ENCODE measurements around the gene TTC24.

DNA sequence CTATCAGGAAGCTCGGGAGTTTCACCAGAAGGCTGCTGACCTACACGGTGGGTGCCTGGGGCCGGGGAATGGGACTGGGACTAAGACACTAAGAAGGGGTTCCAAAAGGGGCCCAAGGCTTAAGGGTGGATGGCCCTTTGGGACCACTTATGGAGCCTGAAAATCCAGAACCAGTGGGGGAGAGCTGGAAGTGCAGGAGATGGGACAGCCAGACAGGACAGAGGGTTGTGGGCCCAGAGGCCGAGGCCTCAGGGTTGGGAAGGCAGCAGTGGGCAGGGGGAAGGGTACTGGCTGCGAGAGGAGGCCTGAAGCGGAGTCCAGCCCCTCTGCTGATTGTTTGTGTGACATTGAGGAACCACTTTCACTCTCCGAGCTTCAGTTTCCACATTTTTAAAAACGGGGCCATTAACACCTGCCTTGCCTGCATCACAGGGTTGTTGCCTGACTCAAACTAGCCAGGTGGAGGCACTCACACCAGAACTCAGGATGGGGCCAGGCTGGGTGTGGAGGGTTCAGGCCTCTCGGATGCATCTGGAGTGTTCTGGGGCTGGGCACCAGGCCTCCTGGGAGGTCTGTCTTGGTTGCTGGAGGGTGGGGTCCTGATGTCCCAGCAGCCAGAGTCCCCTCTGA, 3.0 kb downstream of the TTC24 start:
- TF ChIP-seq, protein P1, sequence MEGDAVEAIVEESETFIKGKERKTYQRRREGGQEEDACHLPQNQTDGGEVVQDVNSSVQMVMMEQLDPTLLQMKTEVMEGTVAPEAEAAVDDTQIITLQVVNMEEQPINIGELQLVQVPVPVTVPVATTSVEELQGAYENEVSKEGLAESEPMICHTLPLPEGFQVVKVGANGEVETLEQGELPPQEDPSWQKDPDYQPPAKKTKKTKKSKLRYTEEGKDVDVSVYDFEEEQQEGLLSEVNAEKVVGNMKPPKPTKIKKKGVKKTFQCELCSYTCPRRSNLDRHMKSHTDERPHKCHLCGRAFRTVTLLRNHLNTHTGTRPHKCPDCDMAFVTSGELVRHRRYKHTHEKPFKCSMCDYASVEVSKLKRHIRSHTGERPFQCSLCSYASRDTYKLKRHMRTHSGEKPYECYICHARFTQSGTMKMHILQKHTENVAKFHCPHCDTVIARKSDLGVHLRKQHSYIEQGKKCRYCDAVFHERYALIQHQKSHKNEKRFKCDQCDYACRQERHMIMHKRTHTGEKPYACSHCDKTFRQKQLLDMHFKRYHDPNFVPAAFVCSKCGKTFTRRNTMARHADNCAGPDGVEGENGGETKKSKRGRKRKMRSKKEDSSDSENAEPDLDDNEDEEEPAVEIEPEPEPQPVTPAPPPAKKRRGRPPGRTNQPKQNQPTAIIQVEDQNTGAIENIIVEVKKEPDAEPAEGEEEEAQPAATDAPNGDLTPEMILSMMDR (conservative IDR thresholded peaks at IDR 0.05; ENCODE audit: low read depth in 2 of 2), result 0 out of 4 replicates have a peak, but pooled peaks of 1 of the 2 experiments have one; percentile 9
- no peak for TF ChIP-seq EZH2 (IDR thresholded peaks at IDR 0.05; ENCODE audit: low read depth, unreplicated experiment)
- TF ChIP-seq POLR2AphosphoS5 (IDR thresholded peaks at IDR 0.05; ENCODE audit: low read depth), result no peak
- no peak for TF ChIP-seq EZH2phosphoT487 (IDR thresholded peaks at IDR 0.05; ENCODE audit: unreplicated experiment)
- TF ChIP-seq JUNB (IDR thresholded peaks at IDR 0.05; ENCODE audit: unreplicated experiment), result no peak
- TF ChIP-seq, protein P2, sequence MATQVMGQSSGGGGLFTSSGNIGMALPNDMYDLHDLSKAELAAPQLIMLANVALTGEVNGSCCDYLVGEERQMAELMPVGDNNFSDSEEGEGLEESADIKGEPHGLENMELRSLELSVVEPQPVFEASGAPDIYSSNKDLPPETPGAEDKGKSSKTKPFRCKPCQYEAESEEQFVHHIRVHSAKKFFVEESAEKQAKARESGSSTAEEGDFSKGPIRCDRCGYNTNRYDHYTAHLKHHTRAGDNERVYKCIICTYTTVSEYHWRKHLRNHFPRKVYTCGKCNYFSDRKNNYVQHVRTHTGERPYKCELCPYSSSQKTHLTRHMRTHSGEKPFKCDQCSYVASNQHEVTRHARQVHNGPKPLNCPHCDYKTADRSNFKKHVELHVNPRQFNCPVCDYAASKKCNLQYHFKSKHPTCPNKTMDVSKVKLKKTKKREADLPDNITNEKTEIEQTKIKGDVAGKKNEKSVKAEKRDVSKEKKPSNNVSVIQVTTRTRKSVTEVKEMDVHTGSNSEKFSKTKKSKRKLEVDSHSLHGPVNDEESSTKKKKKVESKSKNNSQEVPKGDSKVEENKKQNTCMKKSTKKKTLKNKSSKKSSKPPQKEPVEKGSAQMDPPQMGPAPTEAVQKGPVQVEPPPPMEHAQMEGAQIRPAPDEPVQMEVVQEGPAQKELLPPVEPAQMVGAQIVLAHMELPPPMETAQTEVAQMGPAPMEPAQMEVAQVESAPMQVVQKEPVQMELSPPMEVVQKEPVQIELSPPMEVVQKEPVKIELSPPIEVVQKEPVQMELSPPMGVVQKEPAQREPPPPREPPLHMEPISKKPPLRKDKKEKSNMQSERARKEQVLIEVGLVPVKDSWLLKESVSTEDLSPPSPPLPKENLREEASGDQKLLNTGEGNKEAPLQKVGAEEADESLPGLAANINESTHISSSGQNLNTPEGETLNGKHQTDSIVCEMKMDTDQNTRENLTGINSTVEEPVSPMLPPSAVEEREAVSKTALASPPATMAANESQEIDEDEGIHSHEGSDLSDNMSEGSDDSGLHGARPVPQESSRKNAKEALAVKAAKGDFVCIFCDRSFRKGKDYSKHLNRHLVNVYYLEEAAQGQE (IDR thresholded peaks at IDR 0.05; ENCODE audit: unreplicated experiment), result no peak
- TF ChIP-seq, protein P3, sequence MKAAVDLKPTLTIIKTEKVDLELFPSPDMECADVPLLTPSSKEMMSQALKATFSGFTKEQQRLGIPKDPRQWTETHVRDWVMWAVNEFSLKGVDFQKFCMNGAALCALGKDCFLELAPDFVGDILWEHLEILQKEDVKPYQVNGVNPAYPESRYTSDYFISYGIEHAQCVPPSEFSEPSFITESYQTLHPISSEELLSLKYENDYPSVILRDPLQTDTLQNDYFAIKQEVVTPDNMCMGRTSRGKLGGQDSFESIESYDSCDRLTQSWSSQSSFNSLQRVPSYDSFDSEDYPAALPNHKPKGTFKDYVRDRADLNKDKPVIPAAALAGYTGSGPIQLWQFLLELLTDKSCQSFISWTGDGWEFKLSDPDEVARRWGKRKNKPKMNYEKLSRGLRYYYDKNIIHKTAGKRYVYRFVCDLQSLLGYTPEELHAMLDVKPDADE (IDR thresholded peaks at IDR 0.05), result no peak
- TF ChIP-seq ZNF114 (CRISPR knock-in tag; IDR thresholded peaks at IDR 0.05), result no peak
- no peak for TF ChIP-seq CREB1 (CRISPR knock-in tag; IDR thresholded peaks at IDR 0.05; ENCODE audit: low read depth)
- no peak for TF ChIP-seq NANOG (IDR thresholded peaks at IDR 0.05; ENCODE audit: borderline replicate concordance)
- TF ChIP-seq, protein P4, sequence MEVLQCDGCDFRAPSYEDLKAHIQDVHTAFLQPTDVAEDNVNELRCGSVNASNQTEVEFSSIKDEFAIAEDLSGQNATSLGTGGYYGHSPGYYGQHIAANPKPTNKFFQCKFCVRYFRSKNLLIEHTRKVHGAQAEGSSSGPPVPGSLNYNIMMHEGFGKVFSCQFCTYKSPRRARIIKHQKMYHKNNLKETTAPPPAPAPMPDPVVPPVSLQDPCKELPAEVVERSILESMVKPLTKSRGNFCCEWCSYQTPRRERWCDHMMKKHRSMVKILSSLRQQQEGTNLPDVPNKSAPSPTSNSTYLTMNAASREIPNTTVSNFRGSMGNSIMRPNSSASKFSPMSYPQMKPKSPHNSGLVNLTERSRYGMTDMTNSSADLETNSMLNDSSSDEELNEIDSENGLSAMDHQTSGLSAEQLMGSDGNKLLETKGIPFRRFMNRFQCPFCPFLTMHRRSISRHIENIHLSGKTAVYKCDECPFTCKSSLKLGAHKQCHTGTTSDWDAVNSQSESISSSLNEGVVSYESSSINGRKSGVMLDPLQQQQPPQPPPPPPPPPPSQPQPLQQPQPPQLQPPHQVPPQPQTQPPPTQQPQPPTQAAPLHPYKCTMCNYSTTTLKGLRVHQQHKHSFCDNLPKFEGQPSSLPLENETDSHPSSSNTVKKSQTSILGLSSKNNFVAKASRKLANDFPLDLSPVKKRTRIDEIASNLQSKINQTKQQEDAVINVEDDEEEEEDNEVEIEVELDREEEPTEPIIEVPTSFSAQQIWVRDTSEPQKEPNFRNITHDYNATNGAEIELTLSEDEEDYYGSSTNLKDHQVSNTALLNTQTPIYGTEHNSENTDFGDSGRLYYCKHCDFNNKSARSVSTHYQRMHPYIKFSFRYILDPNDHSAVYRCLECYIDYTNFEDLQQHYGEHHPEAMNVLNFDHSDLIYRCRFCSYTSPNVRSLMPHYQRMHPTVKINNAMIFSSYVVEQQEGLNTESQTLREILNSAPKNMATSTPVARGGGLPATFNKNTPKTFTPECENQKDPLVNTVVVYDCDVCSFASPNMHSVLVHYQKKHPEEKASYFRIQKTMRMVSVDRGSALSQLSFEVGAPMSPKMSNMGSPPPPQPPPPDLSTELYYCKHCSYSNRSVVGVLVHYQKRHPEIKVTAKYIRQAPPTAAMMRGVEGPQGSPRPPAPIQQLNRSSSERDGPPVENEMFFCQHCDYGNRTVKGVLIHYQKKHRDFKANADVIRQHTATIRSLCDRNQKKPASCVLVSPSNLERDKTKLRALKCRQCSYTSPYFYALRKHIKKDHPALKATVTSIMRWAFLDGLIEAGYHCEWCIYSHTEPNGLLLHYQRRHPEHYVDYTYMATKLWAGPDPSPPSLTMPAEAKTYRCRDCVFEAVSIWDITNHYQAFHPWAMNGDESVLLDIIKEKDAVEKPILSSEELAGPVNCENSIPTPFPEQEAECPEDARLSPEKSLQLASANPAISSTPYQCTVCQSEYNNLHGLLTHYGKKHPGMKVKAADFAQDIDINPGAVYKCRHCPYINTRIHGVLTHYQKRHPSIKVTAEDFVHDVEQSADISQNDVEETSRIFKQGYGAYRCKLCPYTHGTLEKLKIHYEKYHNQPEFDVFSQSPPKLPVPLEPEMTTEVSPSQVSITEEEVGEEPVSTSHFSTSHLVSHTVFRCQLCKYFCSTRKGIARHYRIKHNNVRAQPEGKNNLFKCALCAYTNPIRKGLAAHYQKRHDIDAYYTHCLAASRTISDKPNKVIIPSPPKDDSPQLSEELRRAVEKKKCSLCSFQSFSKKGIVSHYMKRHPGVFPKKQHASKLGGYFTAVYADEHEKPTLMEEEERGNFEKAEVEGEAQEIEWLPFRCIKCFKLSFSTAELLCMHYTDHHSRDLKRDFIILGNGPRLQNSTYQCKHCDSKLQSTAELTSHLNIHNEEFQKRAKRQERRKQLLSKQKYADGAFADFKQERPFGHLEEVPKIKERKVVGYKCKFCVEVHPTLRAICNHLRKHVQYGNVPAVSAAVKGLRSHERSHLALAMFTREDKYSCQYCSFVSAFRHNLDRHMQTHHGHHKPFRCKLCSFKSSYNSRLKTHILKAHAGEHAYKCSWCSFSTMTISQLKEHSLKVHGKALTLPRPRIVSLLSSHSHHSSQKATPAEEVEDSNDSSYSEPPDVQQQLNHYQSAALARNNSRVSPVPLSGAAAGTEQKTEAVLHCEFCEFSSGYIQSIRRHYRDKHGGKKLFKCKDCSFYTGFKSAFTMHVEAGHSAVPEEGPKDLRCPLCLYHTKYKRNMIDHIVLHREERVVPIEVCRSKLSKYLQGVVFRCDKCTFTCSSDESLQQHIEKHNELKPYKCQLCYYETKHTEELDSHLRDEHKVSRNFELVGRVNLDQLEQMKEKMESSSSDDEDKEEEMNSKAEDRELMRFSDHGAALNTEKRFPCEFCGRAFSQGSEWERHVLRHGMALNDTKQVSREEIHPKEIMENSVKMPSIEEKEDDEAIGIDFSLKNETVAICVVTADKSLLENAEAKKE (CRISPR knock-in tag; IDR thresholded peaks at IDR 0.05), result no peak
- no peak for TF ChIP-seq STAT1 (IDR thresholded peaks at IDR 0.05; ENCODE audit: unreplicated experiment)
- TF ChIP-seq ZNF331 (CRISPR knock-in tag; IDR thresholded peaks at IDR 0.05; ENCODE audit: low read depth), result no peak
